H9 (cell line): ENCODE data around the gene ACOXL. TPM values are rescaled to one million over a fixed set of nuclear protein-coding genes. Genes with fewer than 3 reads are reported as not detected.
"Not testable (repeated sequence)": the region's sequence is repeated elsewhere in the genome, so short reads cannot be mapped to it uniquely, and the experiment has no call there.

Source experiments
- DNase-seq: peaks from one replicate; pipeline ENCODE4 v3.0.0-alpha.2; 2017
- H2AFZ ChIP-seq: one replicate; pipeline ENCODE4 v1.6.1; 2013; ENCODE audit warnings: mild to moderate bottlenecking, low read length, control low read depth, moderate library complexity
- H2AK5ac ChIP-seq: 2 replicates; pipeline ENCODE4 v1.6.1; 2013; ENCODE audit warnings: low read length, control low read depth, mixed read lengths; ENCODE audit not compliant: insufficient read length
- H2BK120ac ChIP-seq: one replicate; pipeline ENCODE4 v1.6.1; 2013; ENCODE audit warnings: low read depth, mild to moderate bottlenecking, low read length, control low read depth, inconsistent platforms; ENCODE audit not compliant: poor library complexity, severe bottlenecking
- H2BK12ac ChIP-seq: 2 replicates; pipeline ENCODE4 v1.6.1; 2013; ENCODE audit warnings: low read length, control low read depth, mixed read lengths, low read depth; ENCODE audit not compliant: insufficient read length
- H2BK15ac ChIP-seq: 2 replicates; pipeline ENCODE4 v1.6.1; 2013; ENCODE audit warnings: low read depth, low read length, control low read depth
- H2BK20ac ChIP-seq: one replicate; pipeline ENCODE4 v1.6.1; 2013; ENCODE audit warnings: low read depth, mild to moderate bottlenecking, low read length, control low read depth, inconsistent platforms; ENCODE audit not compliant: poor library complexity, severe bottlenecking
- H2BK5ac ChIP-seq: 2 replicates; pipeline ENCODE4 v1.6.1; 2013; ENCODE audit warnings: low read length, control low read depth, mixed read lengths; ENCODE audit not compliant: insufficient read length
- H3K14ac ChIP-seq: 2 replicates; pipeline ENCODE4 v1.6.1; 2013; ENCODE audit warnings: low read length, control low read depth; ENCODE audit not compliant: insufficient read depth
- H3K18ac ChIP-seq: 2 replicates; pipeline ENCODE4 v1.6.1; 2013; ENCODE audit warnings: low read depth, mild to moderate bottlenecking, mixed read lengths, low read length, control low read depth; ENCODE audit not compliant: insufficient read length
- H3K23ac ChIP-seq: 2 replicates; pipeline ENCODE4 v1.6.1; 2013; ENCODE audit warnings: low read length, control low read depth, mixed read lengths, low read depth; ENCODE audit not compliant: insufficient read length
- H3K23me2 ChIP-seq: 2 replicates; pipeline ENCODE4 v1.6.1; 2013; ENCODE audit warnings: low read depth, mild to moderate bottlenecking, mixed read lengths, low read length, control low read depth; ENCODE audit not compliant: insufficient read length, poor library complexity, severe bottlenecking
- H3K27ac ChIP-seq: 2 replicates; pipeline ENCODE4 v1.5.1; 2013; ENCODE audit warnings: low read length, control low read depth, mixed read lengths, low read depth; ENCODE audit not compliant: insufficient read length
- H3K27me3 ChIP-seq: 2 replicates; pipeline ENCODE4 v1.6.1; 2013; ENCODE audit warnings: low read length, control low read depth, inconsistent platforms; ENCODE audit not compliant: insufficient read depth
- H3K4ac ChIP-seq: 2 replicates; pipeline ENCODE4 v1.6.1; 2013; ENCODE audit warnings: low read depth, mild to moderate bottlenecking, control low read depth, inconsistent platforms, low read length, moderate library complexity
- H3K4me1 ChIP-seq: 2 replicates; pipeline ENCODE4 v1.6.1; 2013; ENCODE audit warnings: low read length, control low read depth, inconsistent platforms; ENCODE audit not compliant: insufficient read depth
- H3K4me2 ChIP-seq: 2 replicates; pipeline ENCODE4 v1.6.1; 2013; ENCODE audit warnings: low read length, control low read depth, mixed read lengths; ENCODE audit not compliant: insufficient read length, insufficient read depth
- H3K56ac ChIP-seq: 2 replicates; pipeline ENCODE4 v1.6.1; 2013; ENCODE audit warnings: low read depth, mild to moderate bottlenecking, mixed read lengths, low read length, control low read depth; ENCODE audit not compliant: insufficient read length
- H3K79me1 ChIP-seq: 2 replicates; pipeline ENCODE4 v1.6.1; 2013; ENCODE audit warnings: low read depth, mild to moderate bottlenecking, moderate library complexity, low read length, control low read depth, inconsistent platforms; ENCODE audit not compliant: insufficient read depth, poor library complexity, severe bottlenecking
- H3K79me2 ChIP-seq: 2 replicates; pipeline ENCODE4 v1.6.1; 2013; ENCODE audit warnings: low read length, control low read depth, inconsistent platforms; ENCODE audit not compliant: insufficient read depth
- H3K9ac ChIP-seq: 2 replicates; pipeline ENCODE4 v1.6.1; 2013; ENCODE audit warnings: low read length, control low read depth, mixed read lengths; ENCODE audit not compliant: insufficient read length; ENCODE audit errors: extremely low read depth
- H3K9me3 ChIP-seq: one replicate; pipeline ENCODE4 v1.6.1; 2013; ENCODE audit warnings: low read depth, low read length, inconsistent platforms; ENCODE audit not compliant: control insufficient read depth
- H3T11ph ChIP-seq: one replicate; pipeline ENCODE4 v1.6.1; 2013; ENCODE audit warnings: mild to moderate bottlenecking, low read length, control low read depth, inconsistent platforms
- H4K20me1 ChIP-seq: one replicate; pipeline ENCODE4 v1.6.1; 2013; ENCODE audit not compliant: control insufficient read depth, insufficient read length, insufficient read depth
- H4K5ac ChIP-seq: 2 replicates; pipeline ENCODE4 v1.6.1; 2013; ENCODE audit warnings: low read depth, mild to moderate bottlenecking, mixed read lengths, low read length, control low read depth; ENCODE audit not compliant: insufficient read length
- H4K8ac ChIP-seq: replicated peaks from 2 replicates; pipeline ENCODE4 v1.6.1; 2013; ENCODE audit warnings: low read length, control low read depth, mixed read lengths, low read depth; ENCODE audit not compliant: insufficient read length
- H4K91ac ChIP-seq: 2 replicates; pipeline ENCODE4 v1.6.1; 2013; ENCODE audit warnings: low read depth, mild to moderate bottlenecking, moderate library complexity, mixed read lengths, low read length, control low read depth; ENCODE audit not compliant: insufficient read length
- H3K27ac Mint-ChIP-seq, 3 experiments: 2 replicates in 2 of 3; 3 replicates in 1 of 3; pipeline ENCODE4 v1.8.0; 2020 to 2021; ENCODE audit warnings: mixed read lengths in 3 of 3, mild to moderate bottlenecking in 1 of 3, moderate library complexity in 1 of 3
- H3K27me3 Mint-ChIP-seq: 2 replicates; pipeline ENCODE4 v1.8.0; 2021; ENCODE audit warnings: low read depth, mild to moderate bottlenecking, moderate library complexity, mixed read lengths
- H3K36me3 Mint-ChIP-seq, 3 experiments: 2 replicates in 2 of 3; 3 replicates in 1 of 3; pipeline ENCODE4 v1.8.0; 2020 to 2021; ENCODE audit warnings: low read depth in 3 of 3, mixed read lengths in 3 of 3; ENCODE audit not compliant: insufficient read depth in 1 of 3
- H3K4me1 Mint-ChIP-seq, 2 experiments: 2 replicates each; pipeline ENCODE4 v1.8.0; 2020; ENCODE audit warnings: mixed read lengths in 2 of 2
- H3K4me3 Mint-ChIP-seq, 2 experiments: 2 replicates in 1 of 2; 3 replicates in 1 of 2; pipeline ENCODE4 v1.8.0; 2020 to 2021; ENCODE audit warnings: mild to moderate bottlenecking in 2 of 2, mixed read lengths in 2 of 2, moderate library complexity in 1 of 2
- H3K9me3 Mint-ChIP-seq, 2 experiments: 2 replicates in 1 of 2; 3 replicates in 1 of 2; pipeline ENCODE4 v1.8.0; 2020; ENCODE audit warnings: mild to moderate bottlenecking in 2 of 2, mixed read lengths in 2 of 2, moderate library complexity in 1 of 2
- CTCF ChIP-seq: fragments of 200-600 bp; sonication (generic); conservative IDR thresholded peaks from 3 replicates; pipeline ENCODE4 v1.8.0; 2021; ENCODE audit warnings: antibody characterized with exemption, mild to moderate bottlenecking
- WGBS: extraction: QIAGEN DNeasy Blood & Tissue Kit; methylation state at CpG from one replicate; pipeline ENCODE4 v1.1.7; 2013; ENCODE audit warnings: missing lambda C conversion rate, low lambda C conversion rate, mixed read lengths; ENCODE audit not compliant: insufficient read length; ENCODE audit errors: extremely low coverage; 5-methylcytosine and 5-hydroxymethylcytosine counted together
- total RNA-seq: library from RNA; stranded (reverse); gene quantifications from 2 replicates; pipeline ENCODE4 v1.2.1, GENCODE V29; 2021

The ACOXL gene
- total RNA-seq, 1 experiment from 2014 or later: 37.6 TPM

- 0 out of 7 replicates have a peak overlapping the region, but pooled peaks of 1 of the 3 experiments have one; percentile 5 for H3K27ac Mint-ChIP-seq
- H2AK5ac ChIP-seq: no peak overlapping the region
- no peak overlapping the region for H3K4me2 ChIP-seq
These were observed 49.5 kb upstream of the ACOXL start for GRCh38 chr2:110682872-110683271.

DNA sequence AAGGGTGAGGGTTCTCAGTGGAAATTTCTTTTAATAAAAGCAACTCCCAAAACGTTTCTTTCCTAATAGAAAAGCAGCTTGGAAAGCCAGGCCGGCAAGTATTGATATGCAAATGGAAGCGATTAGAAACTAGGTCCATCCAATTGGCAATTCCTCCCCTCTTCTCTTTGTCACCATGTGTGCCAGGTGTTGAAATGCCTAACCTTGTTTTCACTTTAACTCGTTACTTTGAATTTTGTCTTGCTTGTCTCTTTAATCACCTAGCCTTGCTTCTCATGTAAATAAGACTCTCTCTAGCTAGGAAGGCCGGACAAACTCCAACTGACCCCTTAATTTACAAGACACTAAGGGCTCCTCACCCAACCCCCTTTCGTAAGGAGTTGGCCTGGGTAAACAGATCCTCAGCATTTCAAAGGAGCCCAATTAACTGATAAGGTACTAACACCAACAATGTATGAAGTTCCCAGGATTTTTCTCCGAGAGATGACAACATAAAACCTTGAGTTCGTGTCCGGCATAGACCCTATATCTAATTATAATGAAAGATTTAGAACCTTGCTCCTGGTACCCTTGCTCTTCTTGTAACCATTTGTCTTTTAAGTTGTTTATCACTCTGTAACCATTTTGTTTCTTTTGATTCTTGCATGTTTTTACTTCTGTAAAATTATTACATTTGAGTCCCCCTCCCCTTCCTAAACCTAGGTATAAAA, 44.4 kb upstream of the ACOXL start:
- H4K8ac ChIP-seq, H3K23me2 ChIP-seq, H3K9ac ChIP-seq, H3K4me1 ChIP-seq, H3K56ac ChIP-seq, H4K5ac ChIP-seq, H3K9me3 ChIP-seq, H2BK12ac ChIP-seq, H2AK5ac ChIP-seq, H2BK20ac ChIP-seq, H2AFZ ChIP-seq, H3K79me1 ChIP-seq, H3K4ac ChIP-seq, H4K20me1 ChIP-seq, H3T11ph ChIP-seq, H2BK15ac ChIP-seq, H3K27me3 ChIP-seq, H3K23ac ChIP-seq, H2BK120ac ChIP-seq, H4K91ac ChIP-seq, H3K79me2 ChIP-seq: not testable (repeated sequence)
- peak overlapping the region; percentile 92 for H3K18ac ChIP-seq
- Mint-ChIP-seq H3K27ac (peak overlapping the region; percentile 99 to 100 (median 100)), H3K36me3 (peaks cover 5 to 29% (median 24%) of the 10 kb centered on the region in 3 experiments; a peak in 6 of 7 replicates), H3K4me3 (peak overlapping the region; percentile 57 to 80), H3K27me3 (peaks cover 11% of the 10 kb centered on the region), H3K4me1 (peaks cover 71% of the 10 kb centered on the region in 2 experiments), H3K9me3 (peaks cover 23 to 29% of the 10 kb centered on the region in 2 experiments)
- peak overlapping the region; percentile 64 for H2BK5ac ChIP-seq
- peak overlapping the region; percentile 90; the same call in 1 of the 2 replicates for H3K14ac ChIP-seq
- H3K27ac ChIP-seq: peak overlapping the region; percentile 98
- no CpG with 5 or more reads among the region's 9 CpGs for WGBS
- peak; percentile 77 for DNase-seq
- peak overlapping the region; percentile 57 for H3K4me2 ChIP-seq

More at GRCh38 chr2:110682872-110683271, 49.5 kb upstream of the ACOXL start:
- peaks cover 1% of the 10 kb centered on the region; the same call in 1 of the 2 replicates for H3K27me3 Mint-ChIP-seq
- no peaks in the 10 kb centered on the region for H4K20me1 ChIP-seq
- H3K4me3 Mint-ChIP-seq: no peak overlapping the region
- H3K27me3 ChIP-seq: no peaks in the 10 kb centered on the region; the same call in 1 of the 2 replicates
- no peak overlapping the region for H3K27ac ChIP-seq
- H2BK5ac ChIP-seq: no peak overlapping the region
- H3K18ac ChIP-seq: no peak overlapping the region
- no peak overlapping the region for H2BK120ac ChIP-seq
- no peak overlapping the region for H4K91ac ChIP-seq
- H2BK12ac ChIP-seq: no peak overlapping the region
- H4K5ac ChIP-seq: no peak overlapping the region
- H2BK15ac ChIP-seq: no peak overlapping the region
- no peaks in the 10 kb centered on the region for H3K79me1 ChIP-seq
- no peak for DNase-seq
- H3K23me2 ChIP-seq: peaks cover 7% of the 10 kb centered on the region
- no peak overlapping the region for H3K23ac ChIP-seq
- no CpG with 5 or more reads among the region's 1 CpG for WGBS
- H4K8ac ChIP-seq: no peak overlapping the region
- no peak overlapping the region for H3K4ac ChIP-seq
- peaks cover 72 to 74% of the 10 kb centered on the region in 2 experiments for H3K4me1 Mint-ChIP-seq
- H3T11ph ChIP-seq: no peak overlapping the region
- no peak for TF ChIP-seq CTCF
- H3K9me3 ChIP-seq: no peaks in the 10 kb centered on the region
- no peaks in the 10 kb centered on the region for H3K79me2 ChIP-seq
- peaks cover 3 to 35% (median 23%) of the 10 kb centered on the region in 3 experiments; a peak in 6 of 7 replicates for H3K36me3 Mint-ChIP-seq
- no peak overlapping the region for H2AFZ ChIP-seq
- no peaks in the 10 kb centered on the region for H3K4me1 ChIP-seq
- H2BK20ac ChIP-seq: no peak overlapping the region
- no peak overlapping the region for H3K9ac ChIP-seq
- no peak overlapping the region for H3K56ac ChIP-seq
- H3K9me3 Mint-ChIP-seq: peaks cover 41% of the 10 kb centered on the region in 2 experiments
- no peak overlapping the region for H3K14ac ChIP-seq
